Fibroblast of skin of back (primary cell): ENCODE measurements around the gene SEPTIN5.

ENCODE experiments used
- DNase-seq: peaks from one replicate; pipeline ENCODE4 v3.0.0-alpha.2; 2013

The SEPTIN5 gene

GRCh38 chr22:19750507-19751490 is 36.5 kb downstream of the SEPTIN5 start:
- DNase-seq = peak; percentile 39

DNA sequence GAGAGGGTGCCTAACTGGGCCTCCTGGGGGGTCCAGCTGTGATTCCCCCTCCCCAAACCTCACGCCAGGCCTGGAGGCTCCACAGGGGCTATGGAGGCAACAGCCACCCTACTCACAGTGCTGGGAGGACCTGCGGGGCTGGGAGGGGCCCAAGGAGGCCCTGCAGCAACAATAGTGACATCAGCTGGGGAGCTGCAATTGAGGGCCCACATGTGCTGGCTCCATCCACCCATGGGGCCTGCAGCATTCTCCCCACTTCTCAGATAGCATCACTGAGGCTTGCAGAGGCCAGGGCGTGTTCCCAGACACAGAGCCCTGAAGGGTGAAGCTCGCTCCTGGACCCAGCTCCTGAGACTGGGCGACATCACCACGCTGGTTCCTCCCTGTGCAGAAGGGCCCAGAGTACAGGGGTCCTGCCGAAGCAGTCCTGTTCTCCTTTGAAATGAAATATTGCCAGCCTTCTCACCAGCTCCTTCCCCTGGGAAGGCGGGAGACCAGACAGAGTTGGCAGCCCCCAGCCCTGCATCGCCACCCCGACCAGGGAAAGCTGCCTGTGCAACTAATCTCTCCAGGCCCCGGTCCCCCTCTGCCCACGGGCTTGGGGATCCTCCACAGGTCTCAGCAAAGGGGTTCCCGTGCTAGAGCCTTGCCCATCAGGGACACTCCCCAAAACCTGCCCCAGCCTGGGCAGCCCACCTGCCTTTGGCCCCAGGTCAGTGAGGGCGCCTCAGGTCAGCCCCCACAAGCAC is 37.4 kb downstream of the SEPTIN5 start:
- no peak for DNase-seq

DNA sequence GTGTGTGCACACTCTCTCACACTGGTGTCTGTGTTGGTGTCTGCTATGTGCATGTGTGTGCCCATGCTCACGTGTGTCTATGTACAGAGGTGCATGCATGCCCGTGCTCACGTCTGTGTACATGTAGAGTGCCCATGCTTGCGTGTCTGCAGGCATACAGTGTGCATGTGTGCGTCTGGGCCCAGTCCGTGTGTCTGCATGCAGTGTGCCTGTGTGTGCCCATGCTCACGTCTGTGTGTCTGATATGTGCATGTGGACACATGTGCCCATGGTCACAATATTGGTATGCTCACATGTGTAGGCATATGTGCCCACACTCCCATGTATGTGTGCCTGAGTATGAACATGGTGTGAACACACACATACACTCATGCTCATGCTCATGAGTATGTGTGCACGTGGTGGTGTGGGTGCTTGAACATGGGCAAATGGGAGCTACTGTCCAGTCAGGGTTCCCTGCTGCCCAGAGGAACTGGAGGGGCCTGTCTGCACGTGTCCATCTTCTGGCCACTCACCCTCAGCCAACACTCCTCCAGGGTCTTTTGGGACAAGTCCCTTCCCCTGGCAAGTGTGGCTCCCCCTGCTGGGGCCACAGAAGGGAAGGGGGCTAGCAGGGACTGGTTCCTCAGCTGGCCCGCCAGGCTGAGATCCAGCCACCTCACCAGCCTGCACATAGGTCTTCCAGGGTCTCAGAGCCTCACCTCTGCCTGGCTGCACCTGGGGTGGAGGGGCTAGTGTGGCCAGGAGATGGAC is 39.0 kb downstream of the SEPTIN5 start:
- DNase-seq = no peak

DNA sequence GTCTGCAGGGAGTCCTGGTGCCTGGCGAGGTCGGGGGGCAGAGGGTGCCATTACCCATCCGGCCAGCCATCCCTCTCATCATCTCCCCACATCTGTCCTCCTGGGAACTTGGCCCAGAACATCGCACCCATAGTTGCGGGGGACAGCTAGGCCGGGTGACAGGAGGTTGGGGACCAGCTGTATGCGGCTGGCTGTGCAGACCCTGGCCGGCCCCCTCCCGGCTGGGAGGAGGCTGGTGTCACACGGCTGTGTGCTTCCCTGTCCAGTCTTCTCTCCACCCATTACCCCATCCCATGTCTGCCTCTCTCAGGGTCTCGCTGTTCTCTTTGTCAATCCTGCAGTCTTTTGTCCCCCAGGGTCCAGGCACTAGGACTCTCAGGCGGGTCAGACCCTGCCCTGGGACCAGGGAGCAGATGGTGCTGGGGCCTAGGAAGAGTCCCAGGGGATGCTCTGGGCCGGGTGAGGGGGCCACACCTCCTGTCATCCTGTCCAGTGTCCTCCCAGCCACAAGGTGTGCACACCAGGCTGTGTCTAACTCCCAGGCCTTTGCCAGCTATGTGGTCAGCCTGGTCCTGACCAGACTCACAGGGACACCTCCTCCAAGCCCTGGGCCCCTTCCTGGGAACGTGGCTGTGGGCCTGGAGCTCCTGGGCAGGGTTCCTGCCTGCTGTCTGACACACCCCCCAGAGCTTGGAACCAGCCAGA is 39.8 kb downstream of the SEPTIN5 start:
- DNase-seq = no peak

- DNase-seq = no peak
These were observed 40.4 kb downstream of the SEPTIN5 start for GRCh38 chr22:19754701-19755144.

DNA sequence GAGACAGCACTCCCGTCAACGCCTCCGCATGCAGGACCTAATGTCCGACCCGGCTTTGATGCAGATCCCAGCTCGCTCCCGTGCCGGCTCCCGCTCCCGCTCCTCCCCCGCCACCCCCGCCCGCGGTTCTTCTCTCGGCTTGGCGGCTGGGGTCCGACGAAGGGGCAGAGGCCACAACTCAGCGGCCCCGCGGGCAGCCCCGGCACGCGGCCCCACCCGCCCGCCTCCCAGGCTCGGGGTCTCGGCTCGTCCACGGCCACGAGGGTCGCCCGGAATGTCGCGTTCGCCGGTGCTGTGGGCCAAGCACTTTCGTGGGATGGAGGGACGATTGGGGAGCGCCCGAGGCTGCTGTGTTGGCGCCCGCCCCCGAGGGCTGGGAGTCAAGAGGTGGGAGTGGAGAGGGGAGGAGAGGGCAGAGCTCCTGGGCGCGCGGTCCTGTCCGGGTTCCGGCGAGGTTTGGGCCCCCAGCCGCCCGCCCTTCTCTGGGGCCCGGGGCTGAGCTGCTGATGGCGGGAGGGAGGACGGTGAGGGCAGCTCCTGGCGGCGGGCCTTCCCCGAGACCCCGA is 40.9 kb downstream of the SEPTIN5 start:
- DNase-seq = no peak

- DNase-seq = no peak
These were observed 41.5 kb downstream of the SEPTIN5 start for GRCh38 chr22:19755722-19756287.

- DNase-seq = no peak
These were observed 42.2 kb downstream of the SEPTIN5 start for GRCh38 chr22:19756288-19757128.

- no peak for DNase-seq
These were observed 43.1 kb downstream of the SEPTIN5 start for GRCh38 chr22:19757140-19757984.

GRCh38 chr22:19757985-19758895 is 43.9 kb downstream of the SEPTIN5 start:
- DNase-seq = no peak

DNA sequence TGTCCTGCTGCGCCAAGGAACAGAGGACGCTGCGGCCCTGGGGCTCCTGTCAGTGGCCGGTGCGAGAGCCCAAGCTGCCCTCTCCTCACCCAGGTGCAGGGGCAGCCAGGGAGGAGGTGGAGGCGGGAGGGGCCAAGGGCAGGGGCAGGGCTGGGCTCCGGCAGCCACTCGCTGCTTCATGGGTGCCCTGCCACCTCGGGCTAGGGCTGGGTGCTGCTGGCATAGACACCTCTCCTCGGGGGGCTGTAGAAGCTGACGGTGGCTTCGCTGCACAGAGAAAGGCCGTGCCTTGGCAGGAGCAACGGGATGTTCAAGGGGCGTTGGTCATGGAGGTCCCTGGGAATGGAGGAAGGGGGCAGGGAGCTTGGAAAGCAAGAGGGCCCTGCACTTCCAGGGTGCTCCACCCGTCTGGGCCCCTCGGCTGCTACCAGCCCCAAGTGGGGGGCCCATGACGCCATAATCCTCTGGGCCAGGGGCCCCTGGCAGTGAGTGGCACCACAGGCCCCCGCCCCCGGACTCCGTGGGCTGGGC is 44.7 kb downstream of the SEPTIN5 start:
- DNase-seq = no peak

DNA sequence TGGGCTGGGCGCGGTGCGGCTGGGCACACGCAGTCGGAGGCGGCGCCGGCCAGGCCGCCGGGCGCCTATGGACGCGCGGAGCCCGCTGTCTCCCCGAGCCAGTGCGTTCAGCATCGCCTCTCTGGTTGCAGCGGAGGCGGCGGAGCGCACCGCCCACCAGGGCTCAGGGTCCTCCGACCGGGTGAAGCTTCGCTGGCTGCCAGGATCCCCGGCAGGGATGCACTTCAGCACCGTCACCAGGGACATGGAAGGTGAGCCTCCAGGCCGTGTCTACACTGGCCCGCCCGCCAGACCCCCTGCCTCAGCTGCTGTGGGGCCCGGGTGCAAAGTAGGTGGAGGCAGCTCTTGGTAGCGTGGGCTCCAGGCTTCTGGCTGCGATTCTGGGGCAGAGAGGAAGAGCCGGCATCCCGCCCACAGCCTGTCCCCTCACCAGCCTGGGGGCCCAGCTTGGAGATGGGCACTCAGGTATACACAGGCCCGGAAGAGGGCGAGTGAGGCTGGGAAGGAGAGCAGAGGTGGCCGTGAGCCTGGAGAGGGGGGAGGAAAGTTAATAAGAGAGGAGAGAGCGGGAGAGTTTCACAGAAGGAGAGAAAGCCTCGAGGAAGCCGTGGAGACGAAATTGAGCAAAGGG is 45.2 kb downstream of the SEPTIN5 start:
- DNase-seq = no peak

DNA sequence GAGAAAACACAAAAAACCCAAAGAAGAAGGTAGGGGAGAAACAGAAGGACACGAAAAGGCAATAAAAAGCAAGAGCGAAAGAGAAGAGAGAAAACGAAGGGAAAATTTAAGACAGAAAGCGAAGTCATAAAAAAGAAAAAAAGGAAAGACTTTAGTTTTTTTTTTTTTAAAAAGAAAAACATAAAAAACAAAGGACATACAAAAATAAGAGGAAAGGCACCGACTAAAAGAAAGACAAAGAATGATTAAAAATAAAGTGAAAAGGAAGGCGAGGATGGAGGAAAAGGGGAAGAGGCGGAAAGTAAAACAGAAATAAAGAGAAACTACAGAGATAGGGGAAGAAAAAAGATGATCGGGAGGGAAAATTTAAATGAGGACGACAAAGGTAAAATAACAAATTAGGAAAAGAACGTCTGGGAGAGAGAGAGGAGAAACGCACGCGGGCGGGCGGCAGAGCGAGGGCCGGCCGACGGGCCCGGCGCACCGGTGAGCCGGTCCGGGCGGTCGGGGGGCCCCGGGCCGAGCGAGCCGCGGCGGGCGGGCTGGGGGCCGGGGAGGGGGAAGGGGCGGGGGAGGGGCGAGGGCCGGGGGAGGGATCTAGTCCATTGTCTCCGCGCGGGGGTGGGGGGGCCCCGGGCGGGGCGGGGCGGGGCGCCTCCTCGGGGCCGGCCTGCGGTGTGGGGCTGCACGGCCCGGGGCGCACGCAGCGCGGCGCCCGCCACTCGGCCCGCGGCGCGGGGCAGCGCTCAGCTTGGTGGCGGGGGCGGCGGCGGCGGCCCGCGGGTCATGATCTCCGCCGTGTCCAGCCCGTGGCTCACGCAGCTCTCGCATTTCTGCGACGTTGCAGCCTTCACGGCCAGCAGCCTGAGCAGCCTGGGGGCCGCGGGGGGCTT is 46.0 kb downstream of the SEPTIN5 start, which contains the start of gene TBX1:
TSS of gene TBX1 (plus strand) at position 721 of the 893 bp plus-strand sequence. CDS start at position 787, 66 bp downstream.
- no peak for DNase-seq

- no peak for DNase-seq
These were observed 46.8 kb downstream of the SEPTIN5 start for GRCh38 chr22:19760951-19761724.
